VCaP (cell line): ENCODE data around the gene COL11A2.
"Not testable (repeated sequence)": the region's sequence is repeated elsewhere in the genome, so short reads cannot be mapped to it uniquely, and the experiment has no call there.

ENCODE experiments used
- H3K27ac ChIP-seq: fragments of 450-650 bp; 2 replicates; pipeline ENCODE4 v1.5.1; 2017
- TF ChIP-seq, protein P1 (sequence below): fragments of 450-650 bp; conservative IDR thresholded peaks from 2 replicates; pipeline ENCODE4 v1.5.1; 2017; ENCODE audit warnings: mild to moderate bottlenecking, moderate library complexity

The COL11A2 gene

DNA sequence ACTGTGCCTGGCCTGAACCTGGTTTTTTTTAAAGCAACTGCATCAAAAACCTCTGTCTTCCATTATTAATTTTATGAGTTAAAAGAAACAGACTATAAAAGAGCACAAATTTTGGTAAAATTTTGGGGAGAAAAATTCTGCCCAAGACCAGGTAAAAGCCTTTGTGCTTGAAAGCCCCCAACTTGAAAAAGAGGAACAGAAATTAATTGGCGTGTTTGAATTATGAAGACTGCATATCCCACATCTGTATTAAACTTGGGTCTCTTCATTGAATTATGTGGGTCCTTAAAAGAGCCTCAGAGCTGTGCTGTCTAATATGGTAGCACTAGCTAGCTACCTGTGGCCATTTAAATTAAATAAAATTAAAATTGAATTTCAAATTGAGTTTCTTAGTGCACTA, 41.2 kb downstream of the COL11A2 start:
- TF ChIP-seq, protein P1, sequence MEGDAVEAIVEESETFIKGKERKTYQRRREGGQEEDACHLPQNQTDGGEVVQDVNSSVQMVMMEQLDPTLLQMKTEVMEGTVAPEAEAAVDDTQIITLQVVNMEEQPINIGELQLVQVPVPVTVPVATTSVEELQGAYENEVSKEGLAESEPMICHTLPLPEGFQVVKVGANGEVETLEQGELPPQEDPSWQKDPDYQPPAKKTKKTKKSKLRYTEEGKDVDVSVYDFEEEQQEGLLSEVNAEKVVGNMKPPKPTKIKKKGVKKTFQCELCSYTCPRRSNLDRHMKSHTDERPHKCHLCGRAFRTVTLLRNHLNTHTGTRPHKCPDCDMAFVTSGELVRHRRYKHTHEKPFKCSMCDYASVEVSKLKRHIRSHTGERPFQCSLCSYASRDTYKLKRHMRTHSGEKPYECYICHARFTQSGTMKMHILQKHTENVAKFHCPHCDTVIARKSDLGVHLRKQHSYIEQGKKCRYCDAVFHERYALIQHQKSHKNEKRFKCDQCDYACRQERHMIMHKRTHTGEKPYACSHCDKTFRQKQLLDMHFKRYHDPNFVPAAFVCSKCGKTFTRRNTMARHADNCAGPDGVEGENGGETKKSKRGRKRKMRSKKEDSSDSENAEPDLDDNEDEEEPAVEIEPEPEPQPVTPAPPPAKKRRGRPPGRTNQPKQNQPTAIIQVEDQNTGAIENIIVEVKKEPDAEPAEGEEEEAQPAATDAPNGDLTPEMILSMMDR = no peak
- no peak overlapping the region for H3K27ac ChIP-seq

DNA sequence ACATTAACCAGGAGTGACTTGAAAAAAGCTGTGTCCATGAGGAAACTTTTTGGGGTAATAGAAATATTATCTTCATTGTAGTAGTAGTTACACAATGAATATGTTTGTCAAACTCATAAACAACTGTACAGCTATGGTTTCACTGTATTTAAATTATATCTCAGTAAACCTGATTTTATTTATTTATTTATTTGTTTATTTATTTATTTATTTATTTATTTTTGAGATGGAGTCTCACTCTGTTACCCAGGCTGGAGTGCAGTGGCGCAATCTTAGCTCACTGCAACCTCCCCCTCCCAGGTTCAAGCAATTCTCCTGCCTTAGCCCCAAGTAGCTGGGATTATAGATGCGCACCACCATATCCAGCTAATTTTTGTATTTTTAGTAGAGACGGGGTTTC, 41.7 kb downstream of the COL11A2 start:
- not testable (repeated sequence) for H3K27ac ChIP-seq

DNA sequence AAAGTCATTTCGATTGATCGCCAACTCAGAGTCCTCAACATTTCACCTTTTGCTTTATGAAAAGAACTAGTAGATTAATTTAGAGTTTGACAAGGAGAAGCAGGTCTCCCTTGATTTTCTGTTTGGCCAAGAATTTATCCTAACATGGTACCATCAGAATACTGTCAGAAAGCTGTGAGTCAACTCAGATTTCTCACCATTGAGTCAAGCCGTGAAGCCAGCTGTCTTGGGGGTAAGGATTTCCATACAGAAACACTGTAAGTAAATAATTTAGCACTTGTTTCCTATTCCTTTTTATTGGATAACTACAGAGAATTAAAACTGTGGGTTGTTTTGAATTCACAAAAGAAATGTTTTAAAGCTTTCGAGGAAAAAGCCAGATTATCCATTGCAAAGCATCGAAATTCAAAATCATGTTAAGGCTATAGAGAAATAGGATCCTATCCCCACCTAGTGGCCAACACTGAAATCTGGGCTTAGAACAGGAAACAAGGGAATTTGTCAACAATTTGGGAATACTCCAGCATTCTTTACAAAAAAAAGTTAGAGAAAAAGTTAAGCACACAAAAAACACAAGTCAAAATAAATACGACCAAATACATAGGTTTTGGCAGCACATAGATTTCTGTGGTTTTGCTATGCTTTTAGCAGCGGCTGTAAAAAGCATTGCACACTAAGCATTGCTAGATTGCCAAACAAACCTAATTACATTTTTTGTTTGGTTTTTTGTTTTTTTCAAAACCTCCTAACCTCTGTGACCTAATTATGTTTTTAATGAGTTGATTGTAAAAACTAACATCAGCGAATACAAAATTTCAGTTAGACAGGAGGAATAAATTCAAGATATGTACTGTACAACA, 44.2 kb downstream of the COL11A2 start:
- H3K27ac ChIP-seq = no peak overlapping the region

DNA sequence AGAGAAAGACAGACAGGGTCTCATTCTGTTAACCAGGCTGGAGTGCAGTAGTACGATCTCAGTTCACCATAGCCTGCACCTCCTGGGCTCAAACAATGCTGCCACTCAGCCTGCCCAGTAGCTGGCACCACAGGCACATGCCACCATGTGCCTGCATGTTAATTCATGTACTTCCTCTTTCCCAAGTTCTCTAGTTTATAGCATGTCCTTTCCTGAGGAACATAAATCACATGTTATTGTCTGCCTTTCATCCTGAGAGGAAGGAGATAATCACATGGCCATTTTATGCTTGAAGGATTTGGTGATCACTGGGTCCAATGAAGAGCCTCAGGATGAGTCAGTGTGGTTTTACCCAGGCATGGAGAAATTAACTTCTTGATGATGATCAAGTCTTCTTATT, 47.9 kb downstream of the COL11A2 start:
- TF ChIP-seq, protein P1 = no peak
- no peak overlapping the region for H3K27ac ChIP-seq

More for the DNA sequence above, 44.2 kb downstream of the COL11A2 start:
- TF ChIP-seq, protein P1 = peak; percentile 86

DNA sequence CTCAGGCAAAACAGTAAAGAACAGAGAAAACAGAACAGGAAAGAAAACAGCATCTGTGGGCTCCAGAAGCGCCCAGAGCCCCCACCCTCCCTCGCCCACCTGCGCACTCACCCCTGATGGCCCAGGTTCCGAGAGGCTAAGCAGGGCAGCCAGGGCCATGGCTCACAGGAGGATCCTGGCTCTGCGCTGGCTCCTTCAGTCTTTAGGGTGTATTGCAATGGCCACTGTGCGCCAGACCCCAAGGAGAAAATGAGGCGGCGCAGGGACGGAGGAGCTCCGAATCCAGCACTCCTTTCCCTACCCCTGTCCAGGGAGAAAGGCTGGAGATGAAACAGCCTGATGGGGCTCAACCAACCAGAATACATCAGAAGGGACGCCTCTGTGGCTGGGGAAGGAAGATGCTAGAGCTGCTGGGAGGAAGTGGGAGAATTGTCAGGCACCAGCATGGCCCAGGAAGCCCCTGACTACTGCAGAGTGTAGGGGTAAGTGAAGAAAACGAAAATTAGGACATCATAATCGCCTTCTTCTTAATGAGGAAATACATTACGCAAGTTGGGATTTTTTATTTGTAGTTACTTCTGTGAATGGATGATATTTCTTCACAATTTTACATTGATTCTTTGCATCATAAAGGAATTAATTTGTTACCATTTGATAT, 49.0 kb downstream of the COL11A2 start:
- TF ChIP-seq, protein P1 = no peak
- no peak overlapping the region for H3K27ac ChIP-seq

DNA sequence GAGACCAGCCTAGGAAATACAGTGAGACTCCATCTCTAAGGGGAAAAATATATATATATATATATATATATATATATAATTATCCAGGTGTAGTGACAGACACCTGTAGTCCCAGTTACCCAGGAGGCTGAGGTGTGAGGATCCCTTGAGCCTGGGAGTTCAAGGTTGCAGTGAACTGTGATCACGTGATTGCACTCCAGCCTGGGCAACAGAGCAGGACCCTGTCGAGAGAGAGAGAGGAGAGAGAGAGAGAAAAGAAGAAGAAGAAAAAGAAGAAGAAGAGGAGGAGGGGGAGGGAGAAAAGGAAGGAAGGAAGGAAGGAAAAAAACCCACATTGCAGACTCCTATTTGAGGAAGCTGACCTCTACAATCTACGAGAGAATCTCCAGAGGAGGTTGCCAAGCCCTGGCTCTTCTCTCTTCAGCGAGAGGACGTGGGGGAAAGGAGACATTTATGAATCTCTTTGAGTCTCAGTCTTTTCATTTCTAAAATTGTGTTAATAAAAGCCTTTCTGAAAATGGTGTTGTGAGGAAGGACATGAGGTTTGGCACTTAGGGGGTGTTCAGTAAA, 49.7 kb downstream of the COL11A2 start:
- TF ChIP-seq, protein P1 = no peak
- no peak overlapping the region for H3K27ac ChIP-seq

DNA sequence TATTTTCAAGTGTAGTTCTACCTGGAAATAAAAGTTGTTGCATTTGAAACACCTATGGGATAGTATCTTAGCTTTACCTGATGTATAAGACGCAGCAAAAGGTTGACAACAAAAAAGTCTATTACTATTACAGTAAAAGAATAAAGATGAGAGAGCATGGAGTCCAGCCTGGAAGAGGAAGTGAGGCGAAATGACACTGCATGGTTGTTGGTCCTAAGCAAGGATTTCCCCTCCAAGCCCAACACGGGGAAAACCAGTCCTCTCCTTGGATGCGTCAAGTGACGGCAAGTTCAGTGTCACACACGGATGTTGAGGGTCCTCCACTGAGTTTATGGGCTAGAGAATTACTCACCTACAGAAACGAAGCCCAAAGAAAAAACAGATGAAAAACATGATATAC, 51.7 kb downstream of the COL11A2 start:
- no peak overlapping the region for H3K27ac ChIP-seq
- TF ChIP-seq, protein P1 = no peak
